Adipocyte (in vitro differentiated cells): ENCODE results near the gene PDCD11.

ENCODE experiments used
- DNase-seq: peaks from one replicate; pipeline ENCODE4 v3.0.0-alpha.2; 2015; ENCODE audit warnings: low read depth
- H3K27me3 ChIP-seq: replicated peaks from 2 replicates; pipeline ENCODE4 v1.7.0; 2013; ENCODE audit warnings: mild to moderate bottlenecking, low read length, moderate library complexity; ENCODE audit not compliant: control insufficient read depth, insufficient read depth
- H3K36me3 ChIP-seq: 2 replicates; pipeline ENCODE4 v1.7.0; 2013; ENCODE audit warnings: low read length, mild to moderate bottlenecking, moderate library complexity; ENCODE audit not compliant: control insufficient read depth, insufficient read depth, severe bottlenecking
- H3K4me1 ChIP-seq: 2 replicates; pipeline ENCODE4 v1.7.0; 2013; ENCODE audit warnings: mild to moderate bottlenecking, low read length, moderate library complexity; ENCODE audit not compliant: control insufficient read depth, insufficient read depth
- H3K4me3 ChIP-seq: 2 replicates; pipeline ENCODE4 v1.7.0; 2013; ENCODE audit warnings: mild to moderate bottlenecking, low read length, moderate library complexity
- H3K9ac ChIP-seq: 2 replicates; pipeline ENCODE4 v1.7.0; 2013; ENCODE audit warnings: mild to moderate bottlenecking, low read length, moderate library complexity
- H3K9me3 ChIP-seq: 2 replicates; pipeline ENCODE4 v1.7.0; 2013; ENCODE audit warnings: mild to moderate bottlenecking, low read length, moderate library complexity; ENCODE audit not compliant: control insufficient read depth

Gene PDCD11

GRCh38 chr10:103443475-103444185 lies 47.2 kb downstream of the PDCD11 start:
- Histone ChIP-seq H3K9me3 (no peaks in the 10 kb centered on the region), H3K27me3 (no peaks in the 10 kb centered on the region), H3K4me3 (no peak overlapping the region), H3K36me3 (peaks cover 77% of the 10 kb centered on the region), H3K4me1 (peaks cover 55% of the 10 kb centered on the region), H3K9ac (peak overlapping the region; percentile 39)
- DNase-seq, result no peak

GRCh38 chr10:103444478-103444877 lies 48.1 kb downstream of the PDCD11 start:
- no peaks in the 10 kb centered on the region for H3K9me3 ChIP-seq
- H3K27me3 ChIP-seq, result no peaks in the 10 kb centered on the region
- H3K9ac ChIP-seq, result no peak overlapping the region
- peaks cover 72% of the 10 kb centered on the region for H3K36me3 ChIP-seq
- no peak for DNase-seq
- peaks cover 63% of the 10 kb centered on the region for H3K4me1 ChIP-seq
- no peak overlapping the region for H3K4me3 ChIP-seq

- H3K36me3 ChIP-seq, result peaks cover 72% of the 10 kb centered on the region
- DNase-seq, result no peak
Measured at GRCh38 chr10:103445366-103445765, 48.9 kb downstream of the PDCD11 start.

GRCh38 chr10:103445767-103446567 lies 49.5 kb downstream of the PDCD11 start:
- Histone ChIP-seq H3K9me3 (no peaks in the 10 kb centered on the region), H3K9ac (peak overlapping the region; percentile 76), H3K36me3 (peaks cover 69% of the 10 kb centered on the region), H3K4me1 (peaks cover 73% of the 10 kb centered on the region), H3K27me3 (no peaks in the 10 kb centered on the region), H3K4me3 (no peak overlapping the region)
- peak; percentile 21 for DNase-seq

More at GRCh38 chr10:103445366-103445765, 48.9 kb downstream of the PDCD11 start:
- H3K4me3 ChIP-seq, result no peak overlapping the region
- no peaks in the 10 kb centered on the region for H3K27me3 ChIP-seq
- peaks cover 71% of the 10 kb centered on the region for H3K4me1 ChIP-seq
- no peaks in the 10 kb centered on the region for H3K9me3 ChIP-seq
- peak overlapping the region; percentile 61 for H3K9ac ChIP-seq

GRCh38 chr10:103447187-103447586 lies 50.8 kb downstream of the PDCD11 start:
- Histone ChIP-seq H3K27me3 (no peaks in the 10 kb centered on the region), H3K9me3 (no peaks in the 10 kb centered on the region), H3K9ac (peak overlapping the region; percentile 76), H3K4me1 (peaks cover 62% of the 10 kb centered on the region), H3K36me3 (peaks cover 66% of the 10 kb centered on the region), H3K4me3 (no peak overlapping the region)
- DNase-seq, result no peak

GRCh38 chr10:103448746-103449145 lies 52.3 kb downstream of the PDCD11 start:
- Histone ChIP-seq H3K9ac (peak overlapping the region; percentile 98), H3K36me3 (peaks cover 50% of the 10 kb centered on the region)
- DNase-seq, result peak; percentile 83

GRCh38 chr10:103449208-103450144 lies 53.0 kb downstream of the PDCD11 start:
- no peak for DNase-seq
- H3K4me1 ChIP-seq, result peaks cover 60% of the 10 kb centered on the region
- H3K9ac ChIP-seq, result peak overlapping the region; percentile 98
- H3K9me3 ChIP-seq, result no peaks in the 10 kb centered on the region
- peaks cover 43% of the 10 kb centered on the region for H3K36me3 ChIP-seq
- peak overlapping the region; percentile 93 for H3K4me3 ChIP-seq
- no peaks in the 10 kb centered on the region for H3K27me3 ChIP-seq

More at GRCh38 chr10:103448746-103449145, 52.3 kb downstream of the PDCD11 start:
- H3K4me3 ChIP-seq, result peak overlapping the region; percentile 93
- H3K27me3 ChIP-seq, result no peaks in the 10 kb centered on the region
- no peaks in the 10 kb centered on the region for H3K9me3 ChIP-seq
- H3K4me1 ChIP-seq, result peaks cover 60% of the 10 kb centered on the region

- DNase-seq, result no peak
- peak overlapping the region; percentile 93 for H3K4me3 ChIP-seq
- peaks cover 35% of the 10 kb centered on the region for H3K36me3 ChIP-seq
- H3K27me3 ChIP-seq, result no peaks in the 10 kb centered on the region
- H3K9me3 ChIP-seq, result no peaks in the 10 kb centered on the region
- peak overlapping the region; percentile 98 for H3K9ac ChIP-seq
- H3K4me1 ChIP-seq, result peaks cover 60% of the 10 kb centered on the region
Measured at GRCh38 chr10:103450201-103450695, 53.8 kb downstream of the PDCD11 start.

GRCh38 chr10:103451091-103451813 lies 54.8 kb downstream of the PDCD11 start:
- Histone ChIP-seq H3K4me3 (peak overlapping the region; percentile 93), H3K9me3 (no peaks in the 10 kb centered on the region), H3K9ac (peak overlapping the region; percentile 98), H3K27me3 (no peaks in the 10 kb centered on the region), H3K36me3 (peaks cover 29% of the 10 kb centered on the region), H3K4me1 (peaks cover 50% of the 10 kb centered on the region)
- peak; percentile 71 for DNase-seq

GRCh38 chr10:103451831-103452505 lies 55.5 kb downstream of the PDCD11 start, which contains the start of gene CALHM2:
Gene CALHM2, minus strand, starts transcription at chr10:103452370. Its CDS starts 2,429 bp downstream, at chr10:103449941.
- Histone ChIP-seq H3K27me3 (no peaks in the 10 kb centered on the region), H3K4me1 (peaks cover 43% of the 10 kb centered on the region), H3K4me3 (peak within 1 kb of the TSS; percentile 93), H3K36me3 (peaks cover 23% of the 10 kb centered on the region), H3K9ac (peak within 1 kb of the TSS; percentile 98), H3K9me3 (no peaks in the 10 kb centered on the region)
- DNase-seq, result peak; percentile 84
